ENCODE measurements around the gene MIGA1.

- TF ChIP-seq ZNF274 (IDR thresholded peaks at IDR 0.05; ENCODE audit: low read depth, low read length) (no peak), YY1 (IDR thresholded peaks at IDR 0.05; ENCODE audit: insufficient read depth, insufficient read length) (no peak), SUZ12 (IDR thresholded peaks at IDR 0.05; ENCODE audit: extremely low read depth, insufficient read depth, insufficient read length) (no peak)
Observed at GRCh38 chr1:77762072-77762476, 17.4 kb upstream of the MIGA1 start.
